ENCODE results near the gene STIL.
"Not testable (repeated sequence)": the region's sequence is repeated elsewhere in the genome, so short reads cannot be mapped to it uniquely, and the experiment has no call there.

Gene STIL

GRCh38 chr1:47216278-47217059, 97.5 kb downstream of the STIL start:
- no peak for DNase-seq

GRCh38 chr1:47215713-47216112, 98.2 kb downstream of the STIL start:
- DNase-seq, result no peak

- no peak for DNase-seq
Observed at GRCh38 chr1:47214549-47214948, 99.4 kb downstream of the STIL start.

DNA sequence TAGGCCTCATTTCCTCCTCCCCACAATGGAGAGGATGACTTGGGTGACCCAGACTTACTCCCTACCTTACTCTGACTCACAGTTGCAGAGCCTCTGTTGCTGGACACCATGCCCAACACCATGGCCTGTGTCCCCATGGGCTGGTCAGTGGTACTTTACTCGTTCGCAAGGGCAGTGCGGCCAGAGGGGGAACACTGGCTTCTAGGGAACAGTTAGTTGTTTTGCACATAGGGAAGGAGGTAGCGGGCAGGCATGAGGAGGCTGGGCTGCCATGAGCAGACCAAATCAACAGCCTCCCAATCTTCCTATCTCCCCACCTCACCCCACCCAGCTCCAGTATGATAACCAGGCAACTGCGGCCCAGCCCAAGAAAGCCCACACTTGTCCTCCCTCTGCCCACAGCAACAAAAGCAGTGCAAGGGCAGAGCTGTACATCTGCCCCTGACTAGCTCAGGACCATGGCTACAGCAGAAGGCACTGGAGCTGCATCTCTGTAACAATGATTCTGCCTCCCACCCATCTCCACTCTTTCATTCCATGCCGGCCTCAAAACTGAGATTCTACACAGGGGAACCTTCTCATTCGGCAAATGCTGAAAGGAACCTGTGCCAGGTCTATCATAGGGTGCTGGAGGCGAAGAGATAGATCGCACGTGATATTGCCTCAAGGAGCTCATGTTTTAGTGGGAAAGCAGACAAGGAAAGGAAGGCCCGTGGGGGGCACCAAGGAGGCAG, 100.5 kb downstream of the STIL start:
- DNase-seq, result no peak

GRCh38 chr1:47212636-47213229, 101.2 kb downstream of the STIL start:
- DNase-seq, result no peak

GRCh38 chr1:47211796-47212269, 102.1 kb downstream of the STIL start:
- DNase-seq, result no peak

DNA sequence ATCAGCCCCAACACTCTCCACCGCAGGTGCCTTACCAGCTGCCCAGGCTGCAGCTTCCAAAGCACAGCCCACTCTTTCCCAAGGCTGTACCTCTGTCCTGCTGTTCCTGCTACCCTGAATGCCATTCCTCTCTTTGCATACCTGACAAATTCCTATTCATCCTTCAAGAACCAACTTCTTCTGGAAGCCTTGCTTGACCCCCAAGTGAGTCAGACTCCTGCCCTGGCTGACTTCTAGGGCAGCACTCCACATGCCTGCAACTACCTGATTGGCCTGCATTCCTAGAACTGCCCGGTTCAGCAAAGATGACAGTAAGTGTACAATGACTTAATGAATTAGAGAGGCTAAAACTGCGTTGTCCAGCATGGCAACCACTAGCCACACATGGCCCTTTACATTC, 103.3 kb downstream of the STIL start:
- no peak for DNase-seq

DNA sequence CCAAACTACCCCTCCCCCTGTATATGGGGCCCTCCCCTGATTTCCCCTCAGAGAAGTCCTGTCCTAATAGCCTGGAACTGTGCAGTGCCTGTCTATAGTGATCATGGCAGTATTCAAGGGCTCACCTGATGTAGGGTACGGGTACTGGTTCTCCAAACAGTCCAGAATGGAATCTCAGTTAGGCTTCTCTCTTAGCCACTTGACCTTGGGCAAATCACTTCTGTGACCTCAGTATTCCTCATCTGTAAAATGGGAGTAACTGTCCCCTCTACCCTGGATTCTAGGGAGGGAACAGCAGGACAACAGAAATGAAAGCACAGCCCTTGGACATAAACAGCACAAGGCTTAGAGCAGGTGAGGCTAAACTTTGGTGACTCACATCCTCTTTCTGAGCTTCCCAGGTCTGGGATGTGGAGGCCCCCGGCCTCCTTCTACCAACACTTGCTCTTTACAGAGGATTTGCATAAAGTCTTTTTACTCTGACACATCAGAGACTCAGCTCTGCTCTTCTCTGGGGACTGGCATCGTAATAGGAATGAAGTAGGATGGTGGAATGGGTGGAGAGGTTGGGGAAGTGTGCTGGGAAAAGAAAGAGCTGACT, 104.1 kb downstream of the STIL start:
- no peak for DNase-seq

- DNase-seq, result no peak
Observed at GRCh38 chr1:47209091-47209490, 104.9 kb downstream of the STIL start.

GRCh38 chr1:47208374-47208850, 105.5 kb downstream of the STIL start:
- DNase-seq, result no peak

- no peak for DNase-seq
Observed at GRCh38 chr1:47207803-47208373, 106.1 kb downstream of the STIL start.

GRCh38 chr1:47205918-47206317, 108.0 kb downstream of the STIL start:
- no peak for DNase-seq

GRCh38 chr1:47203504-47203903, 110.4 kb downstream of the STIL start:
- not testable (repeated sequence) for DNase-seq

- no peak for DNase-seq
Observed at GRCh38 chr1:47201179-47201578, 112.8 kb downstream of the STIL start.
